BLaER1 (cell line): ENCODE results near the gene EBP.

Experiments used
- H3K27ac ChIP-seq: shearing (Covaris generic); formaldehyde crosslinking; 2 replicates; pipeline ENCODE4 v1.8.1; 2022
- H3K27me3 ChIP-seq: shearing (Covaris generic); formaldehyde crosslinking; 2 replicates; pipeline ENCODE4 v1.8.1; 2022
- H3K36me3 ChIP-seq: shearing (Covaris generic); formaldehyde crosslinking; 2 replicates; pipeline ENCODE4 v1.8.1; 2022
- H3K4me1 ChIP-seq: shearing (Covaris generic); formaldehyde crosslinking; 2 replicates; pipeline ENCODE4 v1.8.1; 2022
- H3K4me2 ChIP-seq: shearing (Covaris generic); formaldehyde crosslinking; 2 replicates; pipeline ENCODE4 v1.8.1; 2022
- H3K4me3 ChIP-seq: shearing (Covaris generic); formaldehyde crosslinking; 2 replicates; pipeline ENCODE4 v1.8.1; 2022
- H3K9ac ChIP-seq: shearing (Covaris generic); formaldehyde crosslinking; 2 replicates; pipeline ENCODE4 v1.8.1; 2022
- H3K9me3 ChIP-seq: shearing (Covaris generic); formaldehyde crosslinking; 2 replicates; pipeline ENCODE4 v1.8.1; 2022
- H4K20me1 ChIP-seq: shearing (Covaris generic); formaldehyde crosslinking; 2 replicates; pipeline ENCODE4 v1.8.1; 2022
- Cebpa-rat ChIP-seq: shearing (Covaris generic); IDR thresholded peaks from 2 replicates; pipeline ENCODE4 v1.8.1; 2022

Gene EBP

GRCh38 chrX:48560681-48561080 lies 39.1 kb downstream of the EBP start:
- Histone ChIP-seq H4K20me1 (peaks cover 21% of the 10 kb centered on the region; the same call in 1 of the 2 replicates), H3K4me3 (no peak overlapping the region), H3K9me3 (no peaks in the 10 kb centered on the region), H3K9ac (no peak overlapping the region), H3K27me3 (peaks cover 16% of the 10 kb centered on the region; the same call in 1 of the 2 replicates), H3K4me1 (no peaks in the 10 kb centered on the region), H3K36me3 (peaks cover 87% of the 10 kb centered on the region), H3K27ac (no peak overlapping the region), H3K4me2 (no peak overlapping the region)
- TF ChIP-seq Cebpa-rat, result no peak

GRCh38 chrX:48569958-48570357 lies 48.4 kb downstream of the EBP start:
- Histone ChIP-seq H3K9ac (no peak overlapping the region), H3K9me3 (no peaks in the 10 kb centered on the region), H3K27me3 (peaks cover 4% of the 10 kb centered on the region; the same call in 1 of the 2 replicates), H3K36me3 (no peaks in the 10 kb centered on the region), H4K20me1 (no peaks in the 10 kb centered on the region), H3K27ac (no peak overlapping the region), H3K4me3 (no peak overlapping the region), H3K4me1 (no peaks in the 10 kb centered on the region), H3K4me2 (no peak overlapping the region)
- no peak for TF ChIP-seq Cebpa-rat

- Histone ChIP-seq H3K4me2 (peak overlapping the region; percentile 62), H3K4me3 (peak overlapping the region; percentile 77), H3K27me3 (peaks cover 4% of the 10 kb centered on the region; the same call in 1 of the 2 replicates), H3K4me1 (peaks cover 14% of the 10 kb centered on the region), H4K20me1 (peaks cover 17% of the 10 kb centered on the region; the same call in 1 of the 2 replicates), H3K36me3 (peaks cover 37% of the 10 kb centered on the region), H3K9me3 (no peaks in the 10 kb centered on the region), H3K9ac (peak overlapping the region; percentile 99; the same call in 1 of the 2 replicates), H3K27ac (peak overlapping the region; percentile 99)
- no peak for TF ChIP-seq Cebpa-rat
These were observed 52.2 kb downstream of the EBP start for GRCh38 chrX:48573690-48574269.

- Histone ChIP-seq H3K27me3 (peaks cover 4% of the 10 kb centered on the region; the same call in 1 of the 2 replicates), H4K20me1 (peaks cover 23% of the 10 kb centered on the region), H3K9ac (peak within 1 kb of the TSS; percentile 99), H3K9me3 (no peaks in the 10 kb centered on the region), H3K36me3 (peaks cover 44% of the 10 kb centered on the region), H3K4me1 (peaks cover 14% of the 10 kb centered on the region), H3K27ac (peak within 1 kb of the TSS; percentile 99), H3K4me2 (peak within 1 kb of the TSS; percentile 85), H3K4me3 (peak within 1 kb of the TSS; percentile 77)
- TF ChIP-seq Cebpa-rat, result no peak
These were observed 53.0 kb downstream of the EBP start, which contains the start of gene RBM3 for GRCh38 chrX:48574270-48575266. Gene RBM3, plus strand, starts transcription at chrX:48574484. Its CDS starts 697 bp downstream, at chrX:48575181.

GRCh38 chrX:48575642-48576041 lies 54.0 kb downstream of the EBP start:
- Histone ChIP-seq H3K4me1 (peaks cover 14% of the 10 kb centered on the region), H3K27me3 (peaks cover 4% of the 10 kb centered on the region; the same call in 1 of the 2 replicates), H3K9ac (peak overlapping the region; percentile 99), H3K9me3 (no peaks in the 10 kb centered on the region), H3K4me2 (peak overlapping the region; percentile 85), H3K4me3 (peak overlapping the region; percentile 77), H4K20me1 (peaks cover 23% of the 10 kb centered on the region), H3K36me3 (peaks cover 44% of the 10 kb centered on the region), H3K27ac (peak overlapping the region; percentile 99; the same call in 1 of the 2 replicates)
- no peak for TF ChIP-seq Cebpa-rat

DNA sequence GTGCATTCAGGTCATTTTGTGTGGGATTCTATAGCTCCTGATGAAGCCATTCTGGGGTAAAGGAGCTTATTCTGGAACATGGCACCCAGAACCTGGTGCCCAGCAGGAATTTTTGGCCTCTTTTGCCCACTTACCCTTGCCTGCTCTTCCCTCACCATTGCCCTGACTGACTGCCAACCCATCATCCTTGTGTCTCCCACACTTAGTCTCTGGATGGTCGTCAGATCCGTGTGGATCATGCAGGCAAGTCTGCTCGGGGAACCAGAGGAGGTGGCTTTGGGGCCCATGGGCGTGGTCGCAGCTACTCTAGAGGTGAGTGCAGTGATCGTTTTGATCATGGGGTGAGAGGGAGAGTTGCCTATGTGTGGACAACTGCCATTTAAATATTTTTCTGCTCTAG lies 54.5 kb downstream of the EBP start:
- no peak overlapping the region for H3K27ac ChIP-seq
- peak overlapping the region; percentile 99 for H3K9ac ChIP-seq
- peak overlapping the region; percentile 85 for H3K4me2 ChIP-seq
- peak overlapping the region; percentile 77 for H3K4me3 ChIP-seq
- peaks cover 14% of the 10 kb centered on the region for H3K4me1 ChIP-seq
- TF ChIP-seq Cebpa-rat, result no peak
- H3K36me3 ChIP-seq, result peaks cover 44% of the 10 kb centered on the region
- H3K9me3 ChIP-seq, result no peaks in the 10 kb centered on the region
- peaks cover under 1% of the 10 kb centered on the region; the same call in 1 of the 2 replicates for H3K27me3 ChIP-seq
- peaks cover 23% of the 10 kb centered on the region for H4K20me1 ChIP-seq
